ENCODE measurements around the gene PGBD4.

The PGBD4 gene

DNA sequence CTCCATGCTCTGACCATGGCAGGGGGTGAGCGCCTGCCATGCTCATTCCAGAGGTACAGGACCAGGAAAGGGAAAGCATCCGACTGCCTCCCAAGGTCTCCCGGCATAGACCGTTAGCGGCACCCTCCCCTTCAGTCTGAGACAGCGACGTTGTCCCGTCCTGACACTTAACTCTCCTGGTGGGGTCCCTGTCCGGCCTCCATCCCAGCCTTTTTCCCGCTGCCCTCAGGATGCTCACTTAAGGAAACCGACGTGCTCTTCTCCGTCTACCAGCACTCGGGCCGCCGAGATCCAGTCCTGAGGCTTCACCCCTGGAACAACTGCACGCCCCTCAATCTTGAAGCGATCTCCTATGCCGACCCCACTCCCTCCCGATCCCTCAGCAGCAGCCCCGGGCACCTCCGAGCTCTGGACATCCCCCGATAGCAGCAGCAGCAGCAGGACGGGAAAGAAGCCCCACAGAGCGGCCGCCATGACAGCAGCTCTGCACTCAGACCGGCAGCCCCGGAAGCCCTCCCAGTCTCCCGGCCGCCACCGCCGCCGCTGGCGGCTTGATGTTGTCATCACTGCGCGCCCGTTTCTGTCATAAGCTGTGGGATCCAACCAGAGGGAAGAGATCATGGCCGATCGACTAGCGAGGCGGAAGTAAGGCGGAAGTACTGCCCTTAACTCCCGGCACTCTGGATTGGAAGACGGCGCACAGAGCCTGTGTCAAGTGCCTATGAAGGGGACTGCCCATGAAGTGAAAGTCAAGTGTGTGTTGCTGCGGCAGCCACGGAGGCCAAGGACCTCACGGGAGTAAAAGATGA is at the start of gene PGBD4, which contains the start of gene EMC7:
Gene PGBD4, plus strand, starts transcription at position 718 of the 809 bp plus-strand sequence. CDS start 449 bp downstream, outside the sequence.
Gene EMC7, minus strand, starts transcription at position 497 of the 809 bp plus-strand sequence. Its CDS starts 23 bp downstream, at position 474.
- peak; percentile 98 for DNase-seq (ENCODE audit: low spot score)

DNA sequence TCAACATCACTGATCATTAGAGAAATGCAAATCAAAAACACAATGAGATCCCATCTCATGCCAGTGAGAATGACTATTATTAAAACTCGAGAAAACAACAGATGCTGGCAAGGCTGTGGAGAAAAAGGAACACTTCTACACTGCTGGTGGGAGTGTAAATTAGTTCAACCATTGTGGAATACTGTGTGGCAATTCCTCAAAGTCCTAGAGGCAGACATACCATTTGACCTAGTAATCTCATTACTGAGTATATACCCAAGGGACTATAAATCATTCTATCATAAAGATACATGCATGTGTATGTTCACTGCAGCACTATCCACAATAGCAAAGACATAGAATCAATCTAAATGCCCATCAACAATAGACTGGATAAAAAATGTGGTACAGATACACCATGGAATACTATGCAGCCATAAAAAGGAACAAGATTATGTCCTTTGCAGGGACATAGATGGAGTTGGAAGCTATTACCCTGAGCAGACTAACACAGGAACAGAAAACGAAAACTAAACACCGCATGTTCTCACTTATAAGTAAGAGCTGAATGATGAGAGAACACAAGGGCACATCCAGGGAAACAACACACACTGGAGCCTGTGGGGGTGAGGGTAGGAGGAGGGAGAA is 47.7 kb upstream of the PGBD4 start:
- DNase-seq (ENCODE audit: low spot score): no peak

- DNase-seq (ENCODE audit: low spot score): no peak
These were observed 45.9 kb upstream of the PGBD4 start for GRCh38 chr15:34055868-34056595.

DNA sequence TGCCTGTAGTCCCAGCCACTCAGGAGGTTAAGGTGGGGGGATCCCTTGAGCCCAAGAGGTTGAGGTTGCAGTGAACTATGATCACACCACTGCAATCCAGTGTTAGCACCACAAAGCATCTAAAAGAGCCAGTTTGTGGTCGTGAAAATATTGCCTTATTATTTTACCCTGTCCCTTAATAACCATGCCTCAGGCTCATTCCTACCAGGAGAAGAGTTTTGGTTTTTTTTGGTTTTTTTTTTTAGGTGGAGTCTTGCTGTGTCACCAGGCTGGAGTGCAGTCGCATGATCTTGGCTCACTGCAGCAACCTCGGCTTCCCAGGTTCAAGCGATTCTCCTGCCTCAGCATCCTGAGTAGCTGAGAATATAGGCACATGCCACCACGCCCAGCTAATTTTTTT is 45.0 kb upstream of the PGBD4 start:
- no peak for DNase-seq (ENCODE audit: low spot score)

GRCh38 chr15:34059476-34059875 is 42.4 kb upstream of the PGBD4 start:
- no peak for DNase-seq (ENCODE audit: low spot score)

DNA sequence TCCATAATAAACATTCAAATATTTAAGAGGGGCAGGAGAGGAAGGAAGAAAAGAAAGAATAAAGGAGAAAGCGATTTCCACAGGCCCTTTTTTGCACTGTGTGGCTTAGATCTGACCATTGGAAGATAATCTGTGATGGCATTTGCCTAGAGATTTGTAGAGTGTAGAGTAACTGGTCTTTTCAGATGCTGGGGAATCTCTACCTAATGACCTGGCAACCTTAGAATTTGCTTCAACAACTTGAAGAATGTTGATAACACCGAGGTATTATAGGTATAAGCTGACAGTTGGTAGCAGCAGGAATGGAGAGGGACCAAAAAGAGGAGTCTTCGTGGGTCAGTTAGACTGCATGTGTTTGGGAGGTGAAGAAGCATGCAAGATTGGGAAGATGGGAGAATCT is 41.9 kb upstream of the PGBD4 start:
- DNase-seq (ENCODE audit: low spot score): no peak

GRCh38 chr15:34064438-34064837 is 37.4 kb upstream of the PGBD4 start:
- no peak for DNase-seq (ENCODE audit: low spot score)

DNA sequence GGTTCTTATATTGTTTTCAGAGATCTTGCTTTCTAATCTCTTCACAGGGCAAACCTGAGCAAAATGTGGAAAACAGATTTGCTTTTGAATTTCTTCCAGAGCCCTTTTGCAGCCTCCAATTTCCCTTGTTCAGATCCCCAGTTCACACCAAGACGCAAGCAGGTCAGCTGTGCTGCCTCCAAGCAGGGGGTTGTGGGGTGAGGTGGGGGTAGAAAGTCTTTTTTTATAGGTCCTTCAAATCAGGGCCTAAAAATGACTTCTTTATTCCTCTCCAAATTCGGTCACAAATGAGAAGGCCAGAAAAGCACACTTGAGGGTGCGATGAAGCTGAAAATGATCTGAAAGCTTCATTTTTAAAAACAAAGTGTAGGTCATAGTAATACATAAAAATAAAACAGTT is 36.6 kb upstream of the PGBD4 start:
- no peak for DNase-seq (ENCODE audit: low spot score)

- DNase-seq (ENCODE audit: low spot score): no peak
These were observed 35.9 kb upstream of the PGBD4 start for GRCh38 chr15:34065941-34066340.

GRCh38 chr15:34070003-34070402 is 31.9 kb upstream of the PGBD4 start:
- DNase-seq (ENCODE audit: low spot score): no peak

DNA sequence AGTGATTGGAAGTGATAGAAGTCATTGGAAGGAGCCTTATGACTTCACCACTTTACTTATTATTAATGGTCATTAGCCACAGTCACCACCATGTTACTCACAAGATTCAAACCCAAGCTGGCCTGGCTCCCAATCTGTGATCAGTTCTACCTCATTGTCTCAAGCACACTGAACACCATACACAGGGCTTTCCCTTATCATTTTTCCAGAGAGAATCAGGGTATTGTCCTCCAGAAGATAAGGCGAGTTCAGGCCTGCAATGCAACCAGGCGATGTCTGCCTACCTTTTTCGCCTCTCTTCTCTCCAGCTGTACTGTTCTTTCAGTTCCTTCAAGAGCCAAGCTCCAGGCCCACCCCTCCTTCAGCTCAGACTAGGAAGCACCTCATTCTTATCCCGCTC is 25.1 kb upstream of the PGBD4 start:
- no peak for DNase-seq (ENCODE audit: low spot score)

DNA sequence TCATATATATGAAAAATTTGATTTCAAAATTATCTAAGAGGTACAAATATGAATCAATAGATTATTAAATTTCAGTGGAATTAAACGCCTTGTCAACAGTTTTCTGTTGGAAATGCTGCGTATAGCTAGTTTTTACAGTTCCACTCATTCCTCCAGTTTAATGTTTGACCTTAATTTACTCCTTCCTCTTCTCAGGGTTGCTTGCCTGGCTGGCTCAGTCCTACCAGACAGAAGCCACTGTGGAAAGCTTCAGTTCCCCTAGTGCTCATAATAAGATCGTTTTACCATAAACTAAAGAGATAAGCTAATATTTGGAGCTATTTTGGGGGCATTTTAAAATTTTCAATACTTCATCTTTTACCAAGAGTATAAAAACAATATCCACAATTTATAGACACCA is 23.0 kb upstream of the PGBD4 start:
- no peak for DNase-seq (ENCODE audit: low spot score)

- DNase-seq (ENCODE audit: low spot score): no peak
These were observed 22.0 kb upstream of the PGBD4 start for GRCh38 chr15:34079904-34080303.

DNA sequence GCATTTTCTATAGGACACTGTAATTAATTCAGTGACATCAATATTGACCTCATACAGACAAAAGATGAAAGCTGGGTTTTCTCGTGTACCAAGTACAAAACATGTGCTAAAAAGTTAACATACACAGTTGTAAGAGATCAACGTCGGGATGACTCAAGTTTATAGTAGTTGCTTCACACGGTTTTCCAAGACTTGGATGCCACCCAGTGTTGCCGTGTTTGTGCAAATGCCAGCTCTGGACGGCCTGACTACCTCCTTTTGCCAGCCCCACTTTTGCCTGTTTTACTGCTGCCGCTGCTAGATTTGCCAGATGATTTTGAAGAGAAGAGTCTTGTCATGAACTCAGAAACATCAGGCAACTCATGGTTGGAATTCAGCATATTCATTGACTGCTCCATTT is 17.8 kb upstream of the PGBD4 start:
- no peak for DNase-seq (ENCODE audit: low spot score)

GRCh38 chr15:34085746-34086145 is 16.1 kb upstream of the PGBD4 start:
- no peak for DNase-seq (ENCODE audit: low spot score)

- no peak for DNase-seq (ENCODE audit: low spot score)
These were observed 2.0 kb upstream of the PGBD4 start for GRCh38 chr15:34099914-34100313.

- DNase-seq (ENCODE audit: low spot score): no peak
These were observed 467 bp downstream of the PGBD4 start for GRCh38 chr15:34102175-34102925.

- no peak for DNase-seq (ENCODE audit: low spot score)
These were observed 4.5 kb downstream of the PGBD4 start for GRCh38 chr15:34106423-34106822.

DNA sequence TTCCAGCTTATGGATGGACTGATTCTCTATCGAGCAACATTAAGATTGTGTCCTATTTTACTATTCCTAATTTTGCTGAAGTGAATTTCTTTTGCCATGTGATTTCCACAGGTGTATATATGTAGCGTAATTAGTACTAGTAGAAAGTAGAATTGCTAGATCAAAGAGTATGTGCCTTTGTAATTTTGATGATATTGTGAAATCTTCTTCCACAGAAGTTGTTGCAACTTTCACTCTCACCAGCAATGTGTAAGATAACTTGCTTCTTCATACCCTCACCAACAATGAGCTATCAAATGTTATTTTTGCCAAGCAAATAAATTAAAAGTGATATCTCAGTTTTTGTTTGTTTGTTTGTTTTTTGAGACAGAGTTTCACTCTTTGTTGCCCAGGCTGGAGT is 5.4 kb downstream of the PGBD4 start:
- DNase-seq (ENCODE audit: low spot score): no peak

- DNase-seq (ENCODE audit: low spot score): no peak
These were observed 8.1 kb downstream of the PGBD4 start for GRCh38 chr15:34109797-34110663.

GRCh38 chr15:34111488-34111887 is 9.6 kb downstream of the PGBD4 start:
- no peak for DNase-seq (ENCODE audit: low spot score)
